Heart right ventricle (tissue), 16 donors: ENCODE data around the gene SPAG17. TPM values are rescaled to one million over a fixed set of nuclear protein-coding genes. Genes with fewer than 3 reads are reported as not detected.

ENCODE experiments used
- ATAC-seq, 8 donors: fragments of 200-7000 bp; cut with Tn5 transposase; one replicate each; pipeline ENCODE4 v1.9.1; 2020; ENCODE audit warnings: mild to moderate bottlenecking in 8 of 8, moderate library complexity in 8 of 8, moderate number of reproducible peaks in 1 of 8
- DNase-seq, 2 donors: peaks; one replicate each; pipeline ENCODE4 v3.0.0-alpha.2; 2020
- H3K27ac ChIP-seq, 10 donors: fragments of 200-600 bp; sonication (generic) in 2 of 10; one replicate each; pipeline versions ENCODE4 v1.5.0 to v1.8.0; 2020 to 2022; ENCODE audit warnings: mild to moderate bottlenecking in 3 of 10
- H3K27me3 ChIP-seq, 7 donors: fragments of 200-600 bp; one replicate each; pipeline ENCODE4 v1.8.0; 2021 to 2022; ENCODE audit warnings: mild to moderate bottlenecking in 2 of 7
- H3K36me3 ChIP-seq, 9 donors: fragments of 200-600 bp; sonication (generic) in 1 of 9; one replicate each; pipeline versions ENCODE4 v1.5.0 to v1.8.0; 2020 to 2022; ENCODE audit warnings: mild to moderate bottlenecking in 2 of 9
- H3K4me1 ChIP-seq, 9 donors: fragments of 200-600 bp; sonication (generic) in 1 of 9; one replicate each; pipeline versions ENCODE4 v1.5.0 to v1.8.0; 2020 to 2022; ENCODE audit warnings: mild to moderate bottlenecking in 4 of 9
- H3K4me3 ChIP-seq, 10 donors: fragments of 200-600 bp; sonication (generic) in 2 of 10; one replicate each; pipeline versions ENCODE4 v1.5.0 to v1.8.0; 2020 to 2022; ENCODE audit warnings: mild to moderate bottlenecking in 7 of 10, moderate library complexity in 2 of 10
- H3K9me3 ChIP-seq, 11 donors: fragments of 200-600 bp in 10 of 11; sonication (generic) in 2 of 11; one replicate each; pipeline versions ENCODE4 v1.5.0 to v1.8.0; 2013 to 2022; ENCODE audit warnings: mild to moderate bottlenecking in 2 of 11, control low read depth in 1 of 11, moderate library complexity in 1 of 11
- CTCF ChIP-seq, 9 donors: fragments of 200-600 bp; sonication (generic) in 2 of 9; IDR thresholded peaks; one replicate each; pipeline versions ENCODE4 v1.5.0 to v1.8.0; 2021 to 2022; ENCODE audit warnings: antibody characterized with exemption in 9 of 9, mild to moderate bottlenecking in 5 of 9, moderate library complexity in 1 of 9
- WGBS, 2 donors: extraction: QIAGEN DNeasy Blood & Tissue Kit; methylation state at CpG; one replicate each; pipeline ENCODE4 v1.1.7; 2013; ENCODE audit warnings: inconsistent platforms in 1 of 2; 5-methylcytosine and 5-hydroxymethylcytosine counted together
- intact Hi-C, 10 donors: fragments of 100-400 bp; cut with DNase I; formaldehyde crosslinking; loops; one replicate each; pipeline versions ENCODE4 v1.11.1 to v1.14.2; 2022
- polyA plus RNA-seq, 2 donors: library from polyadenylated mRNA; stranded (reverse); fragments of 200-250 nt; gene quantifications; one replicate each; pipeline ENCODE4 v1.2.3, GENCODE V29; 2013
- total RNA-seq, 10 donors: library from RNA; stranded (reverse); fragmentation: NEBNext Ultra II Directional in 3 of 10; extraction: Animal tissue kit (Norgen Biotek cat#: 25700) in 3 of 10; gene quantifications; one replicate each; pipeline versions ENCODE4 v1.2.1 to v1.2.4, GENCODE V29; 2021 to 2023
- donor health status: Arrhythmogenic right ventricular cardiomyopathy.
- donor health status: ischemic (EF 13 %, LVEDD 7.1; RV severe dilation, severe dysfunction).
- donor health status: healthy with polysubstance abuse.
- donor health status: DM: no; HTN: yes; CAD: no.
- donor health status: DM: no; HTN: no; CAD: no.
- donor health status: ischemic (EF 25% LVEDD 6.9; RV normal size, moderate dysfunction).
- donor health status: ischemic (EF 25% LVEDD 5.7; RV mildly dilated, moderate dysfunction).
- donor health status: healthy.
- donor health status: DM: yes; HTN: yes; CAD: no.
- donor health status: Ischemic cardiomyopathy.
- donor health status: ischemic (EF 35%, LVEDD 5.7; RV mildly dilated, moderate dysfunction).
- donor health status: nonischemic (EF 11% LVEDD 7.7; RV severe dilation, severe dysfunction).
- donor health status: DM: yes; HTN: yes; CAD: no.
- donor health status: PGD.
- donor health status: ischemic (EF 29% LVEDD 5.4; RV normal size, mild dysfunction).
- donor health status: nonischemic (EF 23%, LVEDD 6.1; RV moderate dilation, normal function).

SPAG17 gene
- total and polyA plus RNA-seq, 12 donors, result 0.01 to 0.06 TPM; not detected in 10

GRCh38 chr1:118100686-118101514 is 84.1 kb downstream of the SPAG17 start:
- H3K36me3 ChIP-seq, result no peaks in the 10 kb centered on the region
- no peak for DNase-seq
- H3K27me3 ChIP-seq, result peaks cover 0 to 4% (median 0%) of the 10 kb centered on the region in 7 donors
- H3K4me3 ChIP-seq, result no peak overlapping the region
- no peak for ATAC-seq
- H3K9me3 ChIP-seq, result no peaks in the 10 kb centered on the region
- no peaks in the 10 kb centered on the region for H3K4me1 ChIP-seq
- intact Hi-C loops, result no loop called here
- no peak overlapping the region for H3K27ac ChIP-seq
- no peak for TF ChIP-seq CTCF (IDR thresholded peaks at IDR 0.05)

DNA sequence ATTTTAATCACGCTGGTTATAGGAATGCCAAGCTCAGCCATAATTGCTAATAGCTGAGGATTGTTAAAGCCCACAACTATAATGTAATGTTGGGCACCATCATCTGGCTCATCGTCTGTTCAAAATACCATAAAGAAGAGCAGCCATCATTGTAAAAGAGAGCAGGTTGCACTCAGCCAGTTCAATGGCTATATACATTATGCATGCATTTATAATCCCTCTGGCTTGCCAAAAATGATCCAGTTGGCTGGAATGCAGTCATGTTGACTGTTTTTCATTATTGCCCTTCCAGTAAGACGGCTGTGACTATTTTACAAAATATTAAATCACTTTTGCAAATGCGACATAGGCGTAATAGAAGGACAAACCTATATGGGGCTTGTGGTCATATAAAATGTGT is 85.3 kb downstream of the SPAG17 start:
- no peak for TF ChIP-seq CTCF (IDR thresholded peaks at IDR 0.05)
- 82 to 88% methylated on average over 5 of the region's 5 CpGs for WGBS, 2 donors
- intact Hi-C loops, result no loop called here

DNA sequence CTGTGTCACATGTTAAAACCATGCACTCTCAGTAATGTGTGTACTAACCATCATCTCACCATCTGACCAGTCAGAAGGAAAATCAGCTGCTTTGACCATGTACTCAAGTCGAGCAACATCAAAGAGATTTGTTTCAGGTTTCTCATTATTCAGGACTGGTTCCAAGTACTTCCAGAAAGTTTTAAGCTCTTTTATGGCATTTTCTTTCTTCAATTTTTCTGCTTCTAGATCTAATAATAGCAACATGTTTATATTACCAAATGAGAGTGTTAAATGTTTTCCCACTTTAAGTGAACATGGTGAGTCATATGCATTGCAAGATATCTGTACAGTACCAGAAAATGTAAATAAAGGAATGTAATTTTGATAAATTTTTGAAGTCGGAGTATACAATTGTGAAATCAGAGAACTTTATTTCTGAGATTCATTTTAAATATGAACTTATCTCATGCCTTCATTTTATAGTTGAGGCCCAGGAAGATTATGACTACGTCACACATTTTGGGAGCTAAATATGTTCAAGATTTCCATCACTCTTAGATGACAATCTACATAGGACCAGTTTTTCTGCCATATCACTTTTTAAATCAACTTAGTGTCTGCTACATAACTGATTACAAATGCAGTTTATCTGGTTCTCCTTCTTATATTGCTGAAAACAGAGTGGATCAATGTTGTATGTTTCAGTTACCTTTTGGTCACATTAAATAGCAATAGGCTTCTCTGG is 87.2 kb downstream of the SPAG17 start:
- intact Hi-C loops, result no loop called here
- Histone ChIP-seq H3K4me3 (no peak overlapping the region), H3K27me3 (peaks cover 0 to 4% (median 0%) of the 10 kb centered on the region in 7 donors), H3K9me3 (no peaks in the 10 kb centered on the region), H3K27ac (no peak overlapping the region), H3K36me3 (no peaks in the 10 kb centered on the region), H3K4me1 (no peaks in the 10 kb centered on the region)
- no peak for TF ChIP-seq CTCF (IDR thresholded peaks at IDR 0.05)
- ATAC-seq (no peak), DNase-seq (no peak)
- WGBS, 2 donors, result 72 to 80% methylated on average over 3 of the region's 3 CpGs

More for the DNA sequence above, 85.3 kb downstream of the SPAG17 start:
- Histone ChIP-seq H3K9me3 (no peaks in the 10 kb centered on the region), H3K27ac (no peak overlapping the region), H3K4me1 (no peaks in the 10 kb centered on the region), H3K36me3 (no peaks in the 10 kb centered on the region), H3K4me3 (no peak overlapping the region), H3K27me3 (peaks cover 0 to 4% (median 0%) of the 10 kb centered on the region in 7 donors)
- DNase-seq (no peak), ATAC-seq (no peak)

DNA sequence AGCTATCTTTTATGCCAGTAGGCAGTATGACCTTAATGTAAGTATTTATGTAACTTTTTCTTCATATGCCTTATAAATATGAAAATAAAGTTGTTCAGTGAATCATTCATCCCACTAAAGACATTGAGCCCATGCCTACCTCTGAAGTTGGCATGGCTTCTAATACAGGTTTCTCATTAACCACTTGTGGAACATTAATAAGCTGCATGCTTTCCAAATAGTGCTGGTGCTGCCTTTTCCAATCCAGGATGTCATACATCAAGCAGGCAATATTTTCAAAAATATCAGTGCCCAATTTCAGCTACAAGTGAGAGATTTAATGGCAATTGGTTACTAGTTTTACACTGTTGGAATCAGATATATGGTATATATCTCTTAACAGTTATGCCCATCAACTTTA is 92.0 kb downstream of the SPAG17 start:
- no peaks in the 10 kb centered on the region for H3K27me3 ChIP-seq
- intact Hi-C loops, result no loop called here
- H3K9me3 ChIP-seq, result no peaks in the 10 kb centered on the region
- H3K4me1 ChIP-seq, result no peaks in the 10 kb centered on the region
- H3K36me3 ChIP-seq, result no peaks in the 10 kb centered on the region
- ATAC-seq, result no peak
- DNase-seq, result no peak
- H3K27ac ChIP-seq, result no peak overlapping the region
- H3K4me3 ChIP-seq, result no peak overlapping the region
- no peak for TF ChIP-seq CTCF (IDR thresholded peaks at IDR 0.05)
